Calu3 (cell line): Measurements from ENCODE around the gene UBE2J1. TPM values are rescaled to one million over a fixed set of nuclear protein-coding genes. Genes with fewer than 3 reads are reported as not detected.

Experiments used
- BruUV-seq: library from RNA; stranded (reverse); fragments of 400-500 nt; replicated peaks from 2 replicates; lab custom pipeline; 2021; lab: Mats Ljungman, UMichigan
- CTCF ChIA-PET: fragments of 300-600 bp; sonication (Branson Sonifier 250); formaldehyde crosslinking; loops from one replicate; lab custom pipeline; 2022; ENCODE audit warnings: antibody characterized with exemption; lab: Charles Lee
- DNase-seq: peaks from one replicate; pipeline ENCODE4 v3.0.0; 2022
- H3K27ac Mint-ChIP-seq: one replicate; pipeline ENCODE4 v1.8.0; 2022; ENCODE audit warnings: mixed read lengths; ENCODE audit not compliant: unreplicated experiment
- H3K27me3 Mint-ChIP-seq: one replicate; pipeline ENCODE4 v1.8.0; 2022; ENCODE audit warnings: mixed read lengths; ENCODE audit not compliant: unreplicated experiment
- H3K36me3 Mint-ChIP-seq: one replicate; pipeline ENCODE4 v1.8.0; 2022; ENCODE audit warnings: mild to moderate bottlenecking, moderate library complexity, mixed read lengths; ENCODE audit not compliant: insufficient read depth, unreplicated experiment
- H3K4me1 Mint-ChIP-seq: one replicate; pipeline ENCODE4 v1.8.0; 2022; ENCODE audit warnings: mild to moderate bottlenecking, low read depth, mixed read lengths; ENCODE audit not compliant: unreplicated experiment
- H3K4me3 Mint-ChIP-seq: one replicate; pipeline ENCODE4 v1.8.0; 2022; ENCODE audit warnings: mild to moderate bottlenecking, low read depth, moderate library complexity, mixed read lengths; ENCODE audit not compliant: unreplicated experiment
- H3K9me3 Mint-ChIP-seq: one replicate; pipeline ENCODE4 v1.8.0; 2022; ENCODE audit warnings: low read depth, mixed read lengths; ENCODE audit not compliant: unreplicated experiment
- intact Hi-C: fragments of 100-400 bp; cut with micrococcal nuclease; formaldehyde crosslinking; loops from one replicate; pipeline ENCODE4 v1.10.0; 2022; ENCODE audit not compliant: unreplicated experiment
- total RNA-seq: library from RNA; stranded (reverse); gene quantifications from 2 replicates; pipeline ENCODE4 v1.2.3, GENCODE V29; 2022
- TF ChIP-seq, protein P1 (sequence below): fragments of 200-600 bp; IDR thresholded peaks from one replicate; pipeline ENCODE4 v1.8.0; 2022; ENCODE audit warnings: antibody characterized with exemption; ENCODE audit not compliant: unreplicated experiment

UBE2J1 gene
- total RNA-seq, 1 experiment from 2014 or later = 18.7 TPM

DNA sequence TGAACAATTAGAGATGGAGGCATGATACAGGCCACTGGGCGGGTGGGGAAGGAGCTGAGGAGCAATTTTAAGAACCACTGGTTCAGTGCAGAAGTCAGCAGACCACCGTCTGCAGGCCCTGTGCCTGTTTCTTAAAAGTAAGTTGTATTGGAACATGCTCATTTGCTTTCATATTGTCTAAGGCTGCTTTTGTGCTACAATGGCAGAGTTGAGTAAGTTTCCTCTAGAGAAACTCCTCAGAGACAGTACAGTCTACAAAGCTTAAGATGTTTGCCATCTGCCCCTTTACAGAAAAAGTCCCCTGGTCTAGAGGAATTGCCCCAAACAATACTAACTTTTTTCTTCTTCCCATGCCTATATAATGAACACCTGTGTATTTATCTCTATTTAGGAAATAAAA, 28.5 kb upstream of the UBE2J1 start:
- Mint-ChIP-seq H3K36me3 (no peaks in the 10 kb centered on the region), H3K9me3 (no peaks in the 10 kb centered on the region), H3K27me3 (no peaks in the 10 kb centered on the region), H3K4me3 (no peak overlapping the region), H3K4me1 (peaks cover 7% of the 10 kb centered on the region), H3K27ac (no peak overlapping the region)
- CTCF ChIA-PET = interaction anchor here (0.7 kb wide), 1 partner anchor 561 kb away, joined by 3 read pairs; no protein-coding TSS in a partner anchor
- no peak for DNase-seq
- no TSS peak for BruUV-seq
- TF ChIP-seq, protein P1, sequence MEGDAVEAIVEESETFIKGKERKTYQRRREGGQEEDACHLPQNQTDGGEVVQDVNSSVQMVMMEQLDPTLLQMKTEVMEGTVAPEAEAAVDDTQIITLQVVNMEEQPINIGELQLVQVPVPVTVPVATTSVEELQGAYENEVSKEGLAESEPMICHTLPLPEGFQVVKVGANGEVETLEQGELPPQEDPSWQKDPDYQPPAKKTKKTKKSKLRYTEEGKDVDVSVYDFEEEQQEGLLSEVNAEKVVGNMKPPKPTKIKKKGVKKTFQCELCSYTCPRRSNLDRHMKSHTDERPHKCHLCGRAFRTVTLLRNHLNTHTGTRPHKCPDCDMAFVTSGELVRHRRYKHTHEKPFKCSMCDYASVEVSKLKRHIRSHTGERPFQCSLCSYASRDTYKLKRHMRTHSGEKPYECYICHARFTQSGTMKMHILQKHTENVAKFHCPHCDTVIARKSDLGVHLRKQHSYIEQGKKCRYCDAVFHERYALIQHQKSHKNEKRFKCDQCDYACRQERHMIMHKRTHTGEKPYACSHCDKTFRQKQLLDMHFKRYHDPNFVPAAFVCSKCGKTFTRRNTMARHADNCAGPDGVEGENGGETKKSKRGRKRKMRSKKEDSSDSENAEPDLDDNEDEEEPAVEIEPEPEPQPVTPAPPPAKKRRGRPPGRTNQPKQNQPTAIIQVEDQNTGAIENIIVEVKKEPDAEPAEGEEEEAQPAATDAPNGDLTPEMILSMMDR = no peak
- intact Hi-C loops = no loop called here

DNA sequence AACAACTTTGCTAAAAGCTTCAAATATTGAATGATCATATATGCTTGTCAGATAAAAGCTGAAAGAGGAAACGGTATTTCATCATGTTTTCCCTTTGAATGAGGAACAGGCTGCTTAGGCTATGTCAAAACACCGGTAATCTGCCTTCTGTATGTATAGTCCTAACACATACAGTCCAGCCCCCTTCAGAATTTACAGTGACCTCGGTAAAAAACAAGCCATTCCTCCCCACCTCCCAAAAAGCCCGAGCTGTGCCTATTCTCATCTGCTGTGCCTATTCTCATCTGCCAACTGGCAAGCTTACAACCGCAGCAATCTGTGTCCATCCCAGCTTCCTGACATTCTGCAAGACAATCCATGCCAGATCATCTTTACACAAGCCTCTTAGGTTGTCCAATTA, 26.8 kb upstream of the UBE2J1 start:
- no TSS peak for BruUV-seq
- Mint-ChIP-seq H3K36me3 (no peaks in the 10 kb centered on the region), H3K27ac (no peak overlapping the region), H3K4me1 (no peaks in the 10 kb centered on the region), H3K9me3 (no peaks in the 10 kb centered on the region), H3K4me3 (no peak overlapping the region), H3K27me3 (no peaks in the 10 kb centered on the region)
- CTCF ChIA-PET = interaction anchor here (0.7 kb wide), 1 partner anchor 13 kb away, joined by 3 read pairs; no protein-coding TSS in a partner anchor
- TF ChIP-seq, protein P1 = no peak
- DNase-seq = no peak
- intact Hi-C loops = no loop called here

DNA sequence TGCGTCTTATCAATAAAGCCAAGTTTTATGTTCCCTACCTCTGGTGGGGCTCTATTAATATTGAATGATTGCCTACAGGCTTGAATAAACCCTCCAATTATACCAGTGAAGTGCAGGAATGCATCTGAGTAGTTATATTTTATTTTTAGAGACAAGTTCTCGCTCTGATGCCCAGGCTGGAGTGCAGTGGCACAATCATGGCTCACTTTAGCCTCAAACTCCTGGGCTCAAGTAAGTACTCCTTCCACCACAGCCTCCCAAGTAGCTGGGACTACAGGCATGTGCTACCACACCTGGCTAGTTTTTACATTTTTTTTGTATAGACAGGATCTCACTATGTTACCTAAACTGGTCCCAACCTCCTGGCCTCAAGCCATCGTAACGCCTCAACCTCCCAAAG, 26.1 kb upstream of the UBE2J1 start:
- no peaks in the 10 kb centered on the region for H3K36me3 Mint-ChIP-seq
- no peaks in the 10 kb centered on the region for H3K9me3 Mint-ChIP-seq
- CTCF ChIA-PET = no interaction called here
- no peak overlapping the region for H3K27ac Mint-ChIP-seq
- H3K4me3 Mint-ChIP-seq = no peak overlapping the region
- TF ChIP-seq, protein P1 = no peak
- intact Hi-C loops = no loop called here
- H3K4me1 Mint-ChIP-seq = no peaks in the 10 kb centered on the region
- DNase-seq = no peak
- BruUV-seq = no TSS peak
- no peaks in the 10 kb centered on the region for H3K27me3 Mint-ChIP-seq

DNA sequence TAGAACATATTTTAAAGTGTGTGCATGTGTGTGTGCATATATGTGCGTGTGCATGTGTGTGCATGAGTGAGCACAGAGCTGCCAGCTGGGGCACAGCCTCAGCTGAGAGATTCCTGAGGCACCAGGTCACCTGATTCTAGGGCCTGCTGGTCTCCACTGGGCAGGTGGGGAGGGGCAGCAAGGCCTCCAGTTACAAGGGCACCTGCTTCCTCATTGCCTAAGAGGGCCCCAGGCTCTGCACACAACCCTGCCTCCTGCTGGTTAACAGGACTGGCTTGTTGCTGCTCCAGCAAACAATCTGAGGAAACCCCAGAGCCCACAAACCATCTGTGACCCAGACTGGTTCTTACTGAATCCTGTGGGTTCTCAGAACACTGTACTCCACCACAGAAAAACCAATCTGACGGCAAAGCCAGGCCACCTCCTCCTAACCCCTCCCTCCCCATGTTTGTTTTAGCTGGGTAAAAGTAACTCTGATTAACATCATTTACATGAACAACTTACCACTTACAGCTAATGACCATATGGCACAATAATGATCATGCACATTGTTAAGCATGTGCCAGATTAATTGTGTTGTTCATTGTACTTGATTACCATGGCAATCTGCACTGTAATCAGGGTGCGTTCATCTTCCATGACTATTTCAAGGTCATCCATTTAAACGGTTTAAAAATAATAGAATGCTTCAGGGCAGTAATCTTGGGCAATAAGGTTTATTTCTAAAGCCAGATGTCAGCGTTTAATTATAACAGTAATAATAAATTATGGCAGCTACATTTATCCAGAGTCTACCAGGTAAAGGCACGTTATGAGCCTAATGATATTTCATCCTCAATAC, 23.1 kb upstream of the UBE2J1 start:
- CTCF ChIA-PET = interaction anchor here (0.7 to 1.0 kb wide), 2 partner anchors 10 to 77 kb away, joined by 4 read pairs; no protein-coding TSS in a partner anchor
- Mint-ChIP-seq H3K4me1 (no peaks in the 10 kb centered on the region), H3K9me3 (no peaks in the 10 kb centered on the region), H3K27me3 (no peaks in the 10 kb centered on the region), H3K36me3 (no peaks in the 10 kb centered on the region), H3K27ac (no peak overlapping the region), H3K4me3 (no peak overlapping the region)
- intact Hi-C loops = no loop called here
- no TSS peak for BruUV-seq
- TF ChIP-seq, protein P1 = peak; percentile 38
- peak; percentile 88 for DNase-seq
